Uterus (tissue), 2 donors: ENCODE data around the gene TMEM45A.

Experiments used
- POLR2A ChIP-seq, 2 donors: fragments of 450-650 bp; IDR thresholded peaks; one replicate each; pipeline ENCODE4 v1.6.1; 2016; ENCODE audit warnings: antibody characterized with exemption in 2 of 2, mild to moderate bottlenecking in 1 of 2, moderate library complexity in 1 of 2
- TF ChIP-seq, protein P1 (sequence below), 4 experiments: fragments of 200-600 bp in 2 of 4; fragments of 450-650 bp in 2 of 4; sonication (generic) in 2 of 4; IDR thresholded peaks; one replicate each; pipeline ENCODE4 v1.5.1; 2016 to 2019; ENCODE audit warnings: antibody characterized with exemption in 4 of 4, mild to moderate bottlenecking in 2 of 4, moderate library complexity in 1 of 4

- TF ChIP-seq, protein P1, sequence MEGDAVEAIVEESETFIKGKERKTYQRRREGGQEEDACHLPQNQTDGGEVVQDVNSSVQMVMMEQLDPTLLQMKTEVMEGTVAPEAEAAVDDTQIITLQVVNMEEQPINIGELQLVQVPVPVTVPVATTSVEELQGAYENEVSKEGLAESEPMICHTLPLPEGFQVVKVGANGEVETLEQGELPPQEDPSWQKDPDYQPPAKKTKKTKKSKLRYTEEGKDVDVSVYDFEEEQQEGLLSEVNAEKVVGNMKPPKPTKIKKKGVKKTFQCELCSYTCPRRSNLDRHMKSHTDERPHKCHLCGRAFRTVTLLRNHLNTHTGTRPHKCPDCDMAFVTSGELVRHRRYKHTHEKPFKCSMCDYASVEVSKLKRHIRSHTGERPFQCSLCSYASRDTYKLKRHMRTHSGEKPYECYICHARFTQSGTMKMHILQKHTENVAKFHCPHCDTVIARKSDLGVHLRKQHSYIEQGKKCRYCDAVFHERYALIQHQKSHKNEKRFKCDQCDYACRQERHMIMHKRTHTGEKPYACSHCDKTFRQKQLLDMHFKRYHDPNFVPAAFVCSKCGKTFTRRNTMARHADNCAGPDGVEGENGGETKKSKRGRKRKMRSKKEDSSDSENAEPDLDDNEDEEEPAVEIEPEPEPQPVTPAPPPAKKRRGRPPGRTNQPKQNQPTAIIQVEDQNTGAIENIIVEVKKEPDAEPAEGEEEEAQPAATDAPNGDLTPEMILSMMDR (IDR thresholded peaks at IDR 0.05) = no peak
- TF ChIP-seq POLR2A (IDR thresholded peaks at IDR 0.05) = no peak
These were observed 114.6 kb downstream of the TMEM45A start for GRCh38 chr3:100606894-100607512.
